H9 (cell line): Measurements from ENCODE around the gene CCDC177. TPM values are rescaled to one million over a fixed set of nuclear protein-coding genes. Genes with fewer than 3 reads are reported as not detected.

Experiments used
- DNase-seq: peaks from one replicate; pipeline ENCODE4 v3.0.0-alpha.2; 2017
- H2AFZ ChIP-seq: one replicate; pipeline ENCODE4 v1.6.1; 2013; ENCODE audit warnings: mild to moderate bottlenecking, low read length, control low read depth, moderate library complexity
- H2AK5ac ChIP-seq: 2 replicates; pipeline ENCODE4 v1.6.1; 2013; ENCODE audit warnings: low read length, control low read depth, mixed read lengths; ENCODE audit not compliant: insufficient read length
- H2BK120ac ChIP-seq: one replicate; pipeline ENCODE4 v1.6.1; 2013; ENCODE audit warnings: low read depth, mild to moderate bottlenecking, low read length, control low read depth, inconsistent platforms; ENCODE audit not compliant: poor library complexity, severe bottlenecking
- H2BK12ac ChIP-seq: 2 replicates; pipeline ENCODE4 v1.6.1; 2013; ENCODE audit warnings: low read length, control low read depth, mixed read lengths, low read depth; ENCODE audit not compliant: insufficient read length
- H2BK15ac ChIP-seq: 2 replicates; pipeline ENCODE4 v1.6.1; 2013; ENCODE audit warnings: low read depth, low read length, control low read depth
- H2BK20ac ChIP-seq: one replicate; pipeline ENCODE4 v1.6.1; 2013; ENCODE audit warnings: low read depth, mild to moderate bottlenecking, low read length, control low read depth, inconsistent platforms; ENCODE audit not compliant: poor library complexity, severe bottlenecking
- H2BK5ac ChIP-seq: 2 replicates; pipeline ENCODE4 v1.6.1; 2013; ENCODE audit warnings: low read length, control low read depth, mixed read lengths; ENCODE audit not compliant: insufficient read length
- H3K14ac ChIP-seq: 2 replicates; pipeline ENCODE4 v1.6.1; 2013; ENCODE audit warnings: low read length, control low read depth; ENCODE audit not compliant: insufficient read depth
- H3K18ac ChIP-seq: 2 replicates; pipeline ENCODE4 v1.6.1; 2013; ENCODE audit warnings: low read depth, mild to moderate bottlenecking, mixed read lengths, low read length, control low read depth; ENCODE audit not compliant: insufficient read length
- H3K23ac ChIP-seq: 2 replicates; pipeline ENCODE4 v1.6.1; 2013; ENCODE audit warnings: low read length, control low read depth, mixed read lengths, low read depth; ENCODE audit not compliant: insufficient read length
- H3K23me2 ChIP-seq: 2 replicates; pipeline ENCODE4 v1.6.1; 2013; ENCODE audit warnings: low read depth, mild to moderate bottlenecking, mixed read lengths, low read length, control low read depth; ENCODE audit not compliant: insufficient read length, poor library complexity, severe bottlenecking
- H3K27ac ChIP-seq: 2 replicates; pipeline ENCODE4 v1.5.1; 2013; ENCODE audit warnings: low read length, control low read depth, mixed read lengths, low read depth; ENCODE audit not compliant: insufficient read length
- H3K27me3 ChIP-seq: 2 replicates; pipeline ENCODE4 v1.6.1; 2013; ENCODE audit warnings: low read length, control low read depth, inconsistent platforms; ENCODE audit not compliant: insufficient read depth
- H3K4ac ChIP-seq: 2 replicates; pipeline ENCODE4 v1.6.1; 2013; ENCODE audit warnings: low read depth, mild to moderate bottlenecking, control low read depth, inconsistent platforms, low read length, moderate library complexity
- H3K4me1 ChIP-seq: 2 replicates; pipeline ENCODE4 v1.6.1; 2013; ENCODE audit warnings: low read length, control low read depth, inconsistent platforms; ENCODE audit not compliant: insufficient read depth
- H3K4me2 ChIP-seq: 2 replicates; pipeline ENCODE4 v1.6.1; 2013; ENCODE audit warnings: low read length, control low read depth, mixed read lengths; ENCODE audit not compliant: insufficient read length, insufficient read depth
- H3K56ac ChIP-seq: 2 replicates; pipeline ENCODE4 v1.6.1; 2013; ENCODE audit warnings: low read depth, mild to moderate bottlenecking, mixed read lengths, low read length, control low read depth; ENCODE audit not compliant: insufficient read length
- H3K79me1 ChIP-seq: 2 replicates; pipeline ENCODE4 v1.6.1; 2013; ENCODE audit warnings: low read depth, mild to moderate bottlenecking, moderate library complexity, low read length, control low read depth, inconsistent platforms; ENCODE audit not compliant: insufficient read depth, poor library complexity, severe bottlenecking
- H3K79me2 ChIP-seq: 2 replicates; pipeline ENCODE4 v1.6.1; 2013; ENCODE audit warnings: low read length, control low read depth, inconsistent platforms; ENCODE audit not compliant: insufficient read depth
- H3K9ac ChIP-seq: 2 replicates; pipeline ENCODE4 v1.6.1; 2013; ENCODE audit warnings: low read length, control low read depth, mixed read lengths; ENCODE audit not compliant: insufficient read length; ENCODE audit errors: extremely low read depth
- H3K9me3 ChIP-seq: one replicate; pipeline ENCODE4 v1.6.1; 2013; ENCODE audit warnings: low read depth, low read length, inconsistent platforms; ENCODE audit not compliant: control insufficient read depth
- H3T11ph ChIP-seq: one replicate; pipeline ENCODE4 v1.6.1; 2013; ENCODE audit warnings: mild to moderate bottlenecking, low read length, control low read depth, inconsistent platforms
- H4K20me1 ChIP-seq: one replicate; pipeline ENCODE4 v1.6.1; 2013; ENCODE audit not compliant: control insufficient read depth, insufficient read length, insufficient read depth
- H4K5ac ChIP-seq: 2 replicates; pipeline ENCODE4 v1.6.1; 2013; ENCODE audit warnings: low read depth, mild to moderate bottlenecking, mixed read lengths, low read length, control low read depth; ENCODE audit not compliant: insufficient read length
- H4K8ac ChIP-seq: replicated peaks from 2 replicates; pipeline ENCODE4 v1.6.1; 2013; ENCODE audit warnings: low read length, control low read depth, mixed read lengths, low read depth; ENCODE audit not compliant: insufficient read length
- H4K91ac ChIP-seq: 2 replicates; pipeline ENCODE4 v1.6.1; 2013; ENCODE audit warnings: low read depth, mild to moderate bottlenecking, moderate library complexity, mixed read lengths, low read length, control low read depth; ENCODE audit not compliant: insufficient read length
- H3K27ac Mint-ChIP-seq, 3 experiments: 2 replicates in 2 of 3; 3 replicates in 1 of 3; pipeline ENCODE4 v1.8.0; 2020 to 2021; ENCODE audit warnings: mixed read lengths in 3 of 3, mild to moderate bottlenecking in 1 of 3, moderate library complexity in 1 of 3
- H3K27me3 Mint-ChIP-seq: 2 replicates; pipeline ENCODE4 v1.8.0; 2021; ENCODE audit warnings: low read depth, mild to moderate bottlenecking, moderate library complexity, mixed read lengths
- H3K36me3 Mint-ChIP-seq, 3 experiments: 2 replicates in 2 of 3; 3 replicates in 1 of 3; pipeline ENCODE4 v1.8.0; 2020 to 2021; ENCODE audit warnings: low read depth in 3 of 3, mixed read lengths in 3 of 3; ENCODE audit not compliant: insufficient read depth in 1 of 3
- H3K4me1 Mint-ChIP-seq, 2 experiments: 2 replicates each; pipeline ENCODE4 v1.8.0; 2020; ENCODE audit warnings: mixed read lengths in 2 of 2
- H3K4me3 Mint-ChIP-seq, 2 experiments: 2 replicates in 1 of 2; 3 replicates in 1 of 2; pipeline ENCODE4 v1.8.0; 2020 to 2021; ENCODE audit warnings: mild to moderate bottlenecking in 2 of 2, mixed read lengths in 2 of 2, moderate library complexity in 1 of 2
- H3K9me3 Mint-ChIP-seq, 2 experiments: 2 replicates in 1 of 2; 3 replicates in 1 of 2; pipeline ENCODE4 v1.8.0; 2020; ENCODE audit warnings: mild to moderate bottlenecking in 2 of 2, mixed read lengths in 2 of 2, moderate library complexity in 1 of 2
- WGBS: extraction: QIAGEN DNeasy Blood & Tissue Kit; methylation state at CpG from one replicate; pipeline ENCODE4 v1.1.7; 2013; ENCODE audit warnings: missing lambda C conversion rate, low lambda C conversion rate, mixed read lengths; ENCODE audit not compliant: insufficient read length; ENCODE audit errors: extremely low coverage; 5-methylcytosine and 5-hydroxymethylcytosine counted together
- total RNA-seq: library from RNA; stranded (reverse); gene quantifications from 2 replicates; pipeline ENCODE4 v1.2.1, GENCODE V29; 2021
- TF ChIP-seq, protein P1 (sequence below): fragments of 200-600 bp; sonication (generic); conservative IDR thresholded peaks from 3 replicates; pipeline ENCODE4 v1.8.0; 2021; ENCODE audit warnings: antibody characterized with exemption, mild to moderate bottlenecking

The CCDC177 gene
- total RNA-seq, 1 experiment from 2014 or later = 6.1 TPM

- H3K9ac ChIP-seq = no peak overlapping the region
- no peak overlapping the region for H3K4ac ChIP-seq
- no peak overlapping the region for H3K4me2 ChIP-seq
- no peak overlapping the region for H2AFZ ChIP-seq
- no peak overlapping the region for H2BK20ac ChIP-seq
- H3K79me1 ChIP-seq = no peaks in the 10 kb centered on the region
- peaks cover 3% of the 10 kb centered on the region for H3K23me2 ChIP-seq
- WGBS = no CpG with 5 or more reads among the region's 7 CpGs
- Mint-ChIP-seq H3K27me3 (peaks cover 21% of the 10 kb centered on the region), H3K9me3 (peaks cover 0 to 2% of the 10 kb centered on the region in 2 experiments; a peak in 1 of 5 replicates), H3K4me1 (peaks cover 3 to 5% of the 10 kb centered on the region in 2 experiments), H3K4me3 (no peak overlapping the region), H3K36me3 (peaks cover 15 to 30% (median 19%) of the 10 kb centered on the region in 3 experiments; a peak in 6 of 7 replicates), H3K27ac (no peak overlapping the region)
- H2BK5ac ChIP-seq = no peak overlapping the region
- H2BK12ac ChIP-seq = no peak overlapping the region
- no peaks in the 10 kb centered on the region for H3K4me1 ChIP-seq
- peaks cover 12% of the 10 kb centered on the region; the same call in 1 of the 2 replicates for H3K27me3 ChIP-seq
- no peak overlapping the region for H2AK5ac ChIP-seq
- no peak overlapping the region for H4K91ac ChIP-seq
- H4K20me1 ChIP-seq = no peaks in the 10 kb centered on the region
- H2BK15ac ChIP-seq = no peak overlapping the region
- H3K23ac ChIP-seq = no peak overlapping the region
- no peak overlapping the region for H3K18ac ChIP-seq
- H3K56ac ChIP-seq = no peak overlapping the region
- DNase-seq = no peak
- no peaks in the 10 kb centered on the region for H3K9me3 ChIP-seq
- no peak overlapping the region for H4K8ac ChIP-seq
- H3K79me2 ChIP-seq = no peaks in the 10 kb centered on the region
- no peak overlapping the region for H3K14ac ChIP-seq
- TF ChIP-seq, protein P1, sequence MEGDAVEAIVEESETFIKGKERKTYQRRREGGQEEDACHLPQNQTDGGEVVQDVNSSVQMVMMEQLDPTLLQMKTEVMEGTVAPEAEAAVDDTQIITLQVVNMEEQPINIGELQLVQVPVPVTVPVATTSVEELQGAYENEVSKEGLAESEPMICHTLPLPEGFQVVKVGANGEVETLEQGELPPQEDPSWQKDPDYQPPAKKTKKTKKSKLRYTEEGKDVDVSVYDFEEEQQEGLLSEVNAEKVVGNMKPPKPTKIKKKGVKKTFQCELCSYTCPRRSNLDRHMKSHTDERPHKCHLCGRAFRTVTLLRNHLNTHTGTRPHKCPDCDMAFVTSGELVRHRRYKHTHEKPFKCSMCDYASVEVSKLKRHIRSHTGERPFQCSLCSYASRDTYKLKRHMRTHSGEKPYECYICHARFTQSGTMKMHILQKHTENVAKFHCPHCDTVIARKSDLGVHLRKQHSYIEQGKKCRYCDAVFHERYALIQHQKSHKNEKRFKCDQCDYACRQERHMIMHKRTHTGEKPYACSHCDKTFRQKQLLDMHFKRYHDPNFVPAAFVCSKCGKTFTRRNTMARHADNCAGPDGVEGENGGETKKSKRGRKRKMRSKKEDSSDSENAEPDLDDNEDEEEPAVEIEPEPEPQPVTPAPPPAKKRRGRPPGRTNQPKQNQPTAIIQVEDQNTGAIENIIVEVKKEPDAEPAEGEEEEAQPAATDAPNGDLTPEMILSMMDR = no peak
- H4K5ac ChIP-seq = no peak overlapping the region
- no peak overlapping the region for H3K27ac ChIP-seq
- H2BK120ac ChIP-seq = no peak overlapping the region
- no peak overlapping the region for H3T11ph ChIP-seq
These were observed 3.8 kb downstream of the CCDC177 start for GRCh38 chr14:69570836-69571330.
